ENCODE measurements around the gene C4orf51.
A peak's percentile ranks its signal among the peaks of the same experiment; 100 is the strongest.

C4orf51 gene

GRCh38 chr4:145716200-145716599 is 36.3 kb downstream of the C4orf51 start:
- no peak for DNase-seq

GRCh38 chr4:145716661-145717200 is 36.8 kb downstream of the C4orf51 start:
- no peak for DNase-seq

GRCh38 chr4:145719752-145720624 is 40.0 kb downstream of the C4orf51 start:
- DNase-seq = no peak

GRCh38 chr4:145720656-145721055 is 40.7 kb downstream of the C4orf51 start:
- DNase-seq = no peak

- DNase-seq = no peak
These were observed 42.6 kb downstream of the C4orf51 start for GRCh38 chr4:145722561-145722960.

- no peak for DNase-seq
These were observed 43.4 kb downstream of the C4orf51 start for GRCh38 chr4:145723336-145723735.

- no peak for DNase-seq
These were observed 50.1 kb downstream of the C4orf51 start for GRCh38 chr4:145730026-145730425.

- no peak for DNase-seq
These were observed 51.1 kb downstream of the C4orf51 start for GRCh38 chr4:145731028-145731427.

GRCh38 chr4:145732001-145732815 is 52.3 kb downstream of the C4orf51 start:
- DNase-seq = no peak

GRCh38 chr4:145732895-145733880 is 53.2 kb downstream of the C4orf51 start:
- peak; percentile 30 for DNase-seq

- no peak for DNase-seq
These were observed 54.1 kb downstream of the C4orf51 start for GRCh38 chr4:145734031-145734430.

GRCh38 chr4:145734576-145735346 is 54.8 kb downstream of the C4orf51 start:
- no peak for DNase-seq

- DNase-seq = no peak
These were observed 55.4 kb downstream of the C4orf51 start for GRCh38 chr4:145735347-145735675.

- DNase-seq = no peak
These were observed 55.9 kb downstream of the C4orf51 start for GRCh38 chr4:145735827-145736226.

- DNase-seq = no peak
These were observed 56.4 kb downstream of the C4orf51 start for GRCh38 chr4:145736241-145736831.

GRCh38 chr4:145739845-145740244 is 59.9 kb downstream of the C4orf51 start:
- no peak for DNase-seq

- no peak for DNase-seq
These were observed 60.9 kb downstream of the C4orf51 start for GRCh38 chr4:145740806-145741205.

- DNase-seq = no peak
These were observed 63.7 kb downstream of the C4orf51 start for GRCh38 chr4:145743641-145744040.

GRCh38 chr4:145755802-145756201 is 75.9 kb downstream of the C4orf51 start:
- no peak for DNase-seq

GRCh38 chr4:145756244-145756643 is 76.3 kb downstream of the C4orf51 start:
- DNase-seq = no peak

GRCh38 chr4:145757188-145757587 is 77.2 kb downstream of the C4orf51 start:
- DNase-seq = no peak
